Colonic mucosa (tissue), 4 donors: ENCODE data around the gene MED23. TPM values are rescaled to one million over a fixed set of nuclear protein-coding genes. Genes with fewer than 3 reads are reported as not detected.
A peak's percentile ranks its signal among the peaks of the same experiment; 100 is the strongest.

ENCODE experiments used
- DNase-seq: peaks from one replicate; pipeline ENCODE4 v3.0.0-alpha.2; 2020
- H3K27ac ChIP-seq: fragments of 200-600 bp; one replicate; pipeline ENCODE4 v1.8.0; 2021
- H3K27me3 ChIP-seq: fragments of 200-600 bp; one replicate; pipeline ENCODE4 v1.8.0; 2021
- H3K36me3 ChIP-seq: fragments of 200-600 bp; one replicate; pipeline ENCODE4 v1.8.0; 2021
- H3K4me1 ChIP-seq: fragments of 200-600 bp; one replicate; pipeline ENCODE4 v1.8.0; 2021; ENCODE audit warnings: mild to moderate bottlenecking
- H3K4me3 ChIP-seq: fragments of 200-600 bp; one replicate; pipeline ENCODE4 v1.8.0; 2021
- H3K9ac ChIP-seq, 2 donors: one replicate each; pipeline ENCODE4 v1.7.0; 2013; ENCODE audit warnings: control low read depth in 2 of 2, low read depth in 2 of 2, low read length in 2 of 2
- H3K9me3 ChIP-seq: fragments of 200-600 bp; one replicate; pipeline ENCODE4 v1.8.0; 2021
- CTCF ChIP-seq: fragments of 200-600 bp; IDR thresholded peaks from one replicate; pipeline ENCODE4 v1.8.0; 2022; ENCODE audit warnings: antibody characterized with exemption, mild to moderate bottlenecking
- intact Hi-C: fragments of 100-400 bp; cut with DNase I; formaldehyde crosslinking; loops from one replicate; pipeline ENCODE4 v1.14.1; 2022
- total RNA-seq, 2 donors: library from RNA; stranded (reverse); fragmentation: NEBNext Ultra II Directional in 1 of 2; extraction: Animal tissue kit (Norgen Biotek cat#: 25700) in 1 of 2; gene quantifications; one replicate each; pipeline ENCODE4 v1.2.1, GENCODE V29; 2021
- donor health status: healthy.
- donor health status: DM: no; HTN: no; CAD: no.
- donor health status: DM: no; HTN: no; CAD: no.

Gene MED23
- total RNA-seq, 2 donors from 2014 or later, result 24.5 to 36.5 TPM

GRCh38 chr6:131645846-131646245 lies 17.8 kb upstream of the MED23 start:
- no peak for TF ChIP-seq CTCF
- no peaks in the 10 kb centered on the region for H3K36me3 ChIP-seq
- peaks cover 5% of the 10 kb centered on the region for H3K4me1 ChIP-seq
- no peaks in the 10 kb centered on the region for H3K27me3 ChIP-seq
- H3K4me3 ChIP-seq, result no peak overlapping the region
- H3K9me3 ChIP-seq, result no peaks in the 10 kb centered on the region
- H3K9ac ChIP-seq, result no peak overlapping the region
- intact Hi-C loops, result no loop called here
- DNase-seq, result no peak
- no peak overlapping the region for H3K27ac ChIP-seq

- no peaks in the 10 kb centered on the region for H3K9me3 ChIP-seq
- peaks cover 5% of the 10 kb centered on the region for H3K4me1 ChIP-seq
- no peak overlapping the region for H3K9ac ChIP-seq
- no peak for TF ChIP-seq CTCF
- H3K36me3 ChIP-seq, result no peaks in the 10 kb centered on the region
- H3K27ac ChIP-seq, result peak overlapping the region; percentile 18
- intact Hi-C loops, result no loop called here
- no peak overlapping the region for H3K4me3 ChIP-seq
- no peaks in the 10 kb centered on the region for H3K27me3 ChIP-seq
- no peak for DNase-seq
Measured at GRCh38 chr6:131644921-131645320, 16.9 kb upstream of the MED23 start.

- intact Hi-C loops, result no loop called here
- Histone ChIP-seq H3K27ac (no peak overlapping the region), H3K9me3 (no peaks in the 10 kb centered on the region), H3K9ac (peak overlapping the region in 1 of 2 donors; percentile 48), H3K27me3 (no peaks in the 10 kb centered on the region), H3K36me3 (no peaks in the 10 kb centered on the region), H3K4me1 (peaks cover 5% of the 10 kb centered on the region), H3K4me3 (no peak overlapping the region)
- no peak for DNase-seq
- TF ChIP-seq CTCF, result no peak
Measured at GRCh38 chr6:131643855-131644460, 15.9 kb upstream of the MED23 start.

GRCh38 chr6:131642987-131643611 lies 15.1 kb upstream of the MED23 start:
- Histone ChIP-seq H3K36me3 (no peaks in the 10 kb centered on the region), H3K27ac (peak overlapping the region; percentile 31)

GRCh38 chr6:131642565-131642964 lies 14.5 kb upstream of the MED23 start:
- H3K27me3 ChIP-seq, result no peaks in the 10 kb centered on the region
- no peak overlapping the region for H3K4me3 ChIP-seq
- no peak for TF ChIP-seq CTCF
- H3K27ac ChIP-seq, result peak overlapping the region; percentile 31
- intact Hi-C loops, result no loop called here
- no peaks in the 10 kb centered on the region for H3K36me3 ChIP-seq
- no peak overlapping the region for H3K9ac ChIP-seq
- H3K4me1 ChIP-seq, result peaks cover 5% of the 10 kb centered on the region
- H3K9me3 ChIP-seq, result no peaks in the 10 kb centered on the region
- no peak for DNase-seq

More at GRCh38 chr6:131642987-131643611, 15.1 kb upstream of the MED23 start:
- Histone ChIP-seq H3K9ac (no peak overlapping the region), H3K9me3 (no peaks in the 10 kb centered on the region), H3K4me1 (peaks cover 5% of the 10 kb centered on the region), H3K4me3 (no peak overlapping the region), H3K27me3 (no peaks in the 10 kb centered on the region)
- TF ChIP-seq CTCF, result no peak
- peak; percentile 88 for DNase-seq
- intact Hi-C loops, result no loop called here
